K562 (cell line): ENCODE data around the gene RBMS3.

Experiments used
- EGR1 ChIP-seq: fragments of 450-650 bp; conservative IDR thresholded peaks from 2 replicates; pipeline ENCODE4 v1.6.1; 2017; ENCODE audit warnings: mild to moderate bottlenecking
- KLF10 ChIP-seq: fragments of 250-450 bp; sonication (Bioruptor Pico); IDR thresholded peaks from 2 replicates; pipeline ENCODE4 v1.6.1; 2021; ENCODE audit warnings: matching md5 sums
- MAX ChIP-seq: sonication (generic); formaldehyde crosslinking; IDR thresholded peaks from 2 replicates; pipeline ENCODE4 v1.9.0; 2022; ENCODE audit warnings: mild to moderate bottlenecking, missing genetic modification reagents
- SRF ChIP-seq, 2 experiments: fragments of 250-450, 450-650 bp in 1 of 2; sonication (Bioruptor Pico) in 1 of 2; sonication (generic) in 1 of 2; formaldehyde crosslinking; IDR thresholded peaks; 2 replicates each; pipeline versions ENCODE4 v1.5.0 to v1.5.1; 2020 to 2022; ENCODE audit warnings: mild to moderate bottlenecking in 1 of 2, missing genetic modification reagents in 1 of 2

GRCh38 chr3:29312960-29313452, 32.1 kb downstream of the RBMS3 start:
- TF ChIP-seq KLF10 (CRISPR knock-in tag), result no peak
- no peak for TF ChIP-seq SRF (CRISPR knock-in tag; IDR thresholded peaks at IDR 0.05)
- TF ChIP-seq MAX, result no peak
- no peak for TF ChIP-seq EGR1
